Loucy (cell line): Measurements from ENCODE around the gene FBXW8.

Experiments
- H2AFZ ChIP-seq: fragments of 200-600 bp; sonication (generic); 2 replicates; pipeline ENCODE4 v1.6.0; 2016; ENCODE audit warnings: antibody characterized with exemption, mild to moderate bottlenecking, low read length, moderate library complexity
- H3F3A ChIP-seq: fragments of 200-600 bp; 2 replicates; pipeline ENCODE4 v1.6.0; 2016; ENCODE audit warnings: antibody characterized with exemption, low read depth, mild to moderate bottlenecking
- H3K27me3 ChIP-seq: fragments of 200-600 bp; sonication (generic); 2 replicates; pipeline ENCODE4 v1.6.1; 2014; ENCODE audit warnings: low read length, mild to moderate bottlenecking; ENCODE audit not compliant: insufficient read depth, poor library complexity, severe bottlenecking
- H3K36me3 ChIP-seq: fragments of 200-600 bp; sonication (generic); 2 replicates; pipeline ENCODE4 v1.6.1; 2016; ENCODE audit warnings: low read length; ENCODE audit not compliant: insufficient read depth
- H3K4me1 ChIP-seq: fragments of 200-600 bp; sonication (generic); 2 replicates; pipeline ENCODE4 v1.5.1; 2014; ENCODE audit warnings: low read length, mild to moderate bottlenecking; ENCODE audit not compliant: insufficient read depth, poor library complexity, severe bottlenecking
- H3K4me2 ChIP-seq: fragments of 200-600 bp; sonication (generic); 2 replicates; pipeline ENCODE4 v1.6.0; 2014; ENCODE audit warnings: antibody characterized with exemption, low read length, low read depth, mild to moderate bottlenecking; ENCODE audit not compliant: poor library complexity, severe bottlenecking
- H3K4me3 ChIP-seq: fragments of 200-600 bp; sonication (generic); 2 replicates; pipeline ENCODE4 v1.5.1; 2014; ENCODE audit warnings: low read length, mild to moderate bottlenecking, mixed read lengths; ENCODE audit not compliant: poor library complexity, severe bottlenecking
- H3K79me2 ChIP-seq: fragments of 200-600 bp; sonication (generic); 2 replicates; pipeline ENCODE4 v1.6.1; 2014; ENCODE audit warnings: low read length; ENCODE audit not compliant: insufficient read depth
- H3K9ac ChIP-seq: fragments of 200-600 bp; sonication (generic); 2 replicates; pipeline ENCODE4 v1.6.0; 2014; ENCODE audit warnings: mild to moderate bottlenecking, low read depth, low read length, moderate library complexity; ENCODE audit not compliant: poor library complexity, severe bottlenecking
- H3K9me2 ChIP-seq: fragments of 200-600 bp; sonication (generic); replicated peaks from 2 replicates; pipeline ENCODE4 v1.6.1; 2016; ENCODE audit warnings: low read depth, low read length, mixed read lengths
- H3K9me3 ChIP-seq: fragments of 200-600 bp; sonication (generic); 2 replicates; pipeline ENCODE4 v1.6.1; 2014; ENCODE audit warnings: mild to moderate bottlenecking, antibody characterized with exemption, low read length, low read depth; ENCODE audit not compliant: insufficient read depth
- H4K20me1 ChIP-seq: fragments of 200-600 bp; sonication (generic); 2 replicates; pipeline ENCODE4 v1.6.0; 2014; ENCODE audit warnings: antibody characterized with exemption, low read length, mild to moderate bottlenecking; ENCODE audit not compliant: insufficient read depth, poor library complexity, severe bottlenecking
- CTCF ChIP-seq: fragments of 200-600 bp; sonication (generic); conservative IDR thresholded peaks from 2 replicates; pipeline ENCODE4 v1.5.1; 2014; ENCODE audit warnings: mild to moderate bottlenecking, antibody characterized with exemption, low read length
- EZH2phosphoT487 ChIP-seq: fragments of 200-600 bp; IDR thresholded peaks from 2 replicates; pipeline ENCODE4 v1.6.1; 2018; ENCODE audit warnings: antibody characterized with exemption, mild to moderate bottlenecking, moderate library complexity, borderline replicate concordance

FBXW8 gene

GRCh38 chr12:116996621-116997020 is 85.9 kb downstream of the FBXW8 start:
- no peaks in the 10 kb centered on the region for H3F3A ChIP-seq
- H3K9ac ChIP-seq = no peak overlapping the region
- no peak overlapping the region for H3K4me2 ChIP-seq
- H3K4me1 ChIP-seq = no peaks in the 10 kb centered on the region
- no peak overlapping the region for H2AFZ ChIP-seq
- no peaks in the 10 kb centered on the region for H3K79me2 ChIP-seq
- H3K4me3 ChIP-seq = no peak overlapping the region
- H4K20me1 ChIP-seq = no peaks in the 10 kb centered on the region
- TF ChIP-seq CTCF (no peak), EZH2phosphoT487 (no peak)
- no peaks in the 10 kb centered on the region for H3K36me3 ChIP-seq
- H3K27me3 ChIP-seq = no peaks in the 10 kb centered on the region
- H3K9me3 ChIP-seq = no peaks in the 10 kb centered on the region
- H3K9me2 ChIP-seq = no peaks in the 10 kb centered on the region

GRCh38 chr12:116999066-116999465 is 88.3 kb downstream of the FBXW8 start:
- no peaks in the 10 kb centered on the region for H3K9me3 ChIP-seq
- no peak overlapping the region for H3K4me2 ChIP-seq
- no peaks in the 10 kb centered on the region for H3K9me2 ChIP-seq
- H2AFZ ChIP-seq = no peak overlapping the region
- no peaks in the 10 kb centered on the region for H3K36me3 ChIP-seq
- no peak for TF ChIP-seq EZH2phosphoT487
- TF ChIP-seq CTCF = no peak
- no peaks in the 10 kb centered on the region for H3K4me1 ChIP-seq
- no peak overlapping the region for H3K4me3 ChIP-seq
- H4K20me1 ChIP-seq = no peaks in the 10 kb centered on the region
- no peak overlapping the region for H3K9ac ChIP-seq
- H3K79me2 ChIP-seq = no peaks in the 10 kb centered on the region
- H3F3A ChIP-seq = no peaks in the 10 kb centered on the region
- H3K27me3 ChIP-seq = no peaks in the 10 kb centered on the region

- Histone ChIP-seq H4K20me1 (no peaks in the 10 kb centered on the region), H3K9ac (no peak overlapping the region), H3K9me2 (no peaks in the 10 kb centered on the region), H2AFZ (no peak overlapping the region), H3K27me3 (no peaks in the 10 kb centered on the region), H3K4me3 (no peak overlapping the region), H3K79me2 (no peaks in the 10 kb centered on the region), H3K9me3 (no peaks in the 10 kb centered on the region), H3F3A (no peaks in the 10 kb centered on the region), H3K4me1 (no peaks in the 10 kb centered on the region), H3K36me3 (peaks cover 3% of the 10 kb centered on the region; the same call in 1 of the 2 replicates), H3K4me2 (no peak overlapping the region)
- TF ChIP-seq CTCF (no peak), EZH2phosphoT487 (no peak)
Measured at GRCh38 chr12:117000316-117000715, 89.6 kb downstream of the FBXW8 start.
